ENCODE results near the gene DENND2D. TPM values are rescaled to one million over a fixed set of nuclear protein-coding genes. Genes with fewer than 3 reads are reported as not detected.

Gene DENND2D
- total RNA-seq, 1 experiment from 2014 or later = 0.11 TPM

- H4K8ac ChIP-seq (replicated peaks; ENCODE audit: insufficient read length, low read depth, low read length) = no peak overlapping the region
- no peak overlapping the region for H2BK120ac ChIP-seq (ENCODE audit: low read depth, low read length, poor library complexity, severe bottlenecking)
- no peak for DNase-seq
- H4K20me1 ChIP-seq (ENCODE audit: control insufficient read depth, insufficient read depth, insufficient read length) = no peaks in the 10 kb centered on the region
- H2AFZ ChIP-seq (ENCODE audit: low read length) = no peak overlapping the region
- H3K4me1 ChIP-seq (ENCODE audit: insufficient read depth, low read length) = no peaks in the 10 kb centered on the region
- no peak overlapping the region for H3T11ph ChIP-seq (ENCODE audit: low read length)
- no peaks in the 10 kb centered on the region for H3K23me2 ChIP-seq (ENCODE audit: insufficient read length, low read depth, low read length, poor library complexity, severe bottlenecking)
- H3K79me1 ChIP-seq (ENCODE audit: insufficient read depth, low read depth, low read length, poor library complexity, severe bottlenecking) = peaks cover 4% of the 10 kb centered on the region
- Mint-ChIP-seq H3K9me3 (no peaks in the 10 kb centered on the region; a peak in 1 of 5 replicates), H3K4me3 (no peak overlapping the region), H3K4me1 (no peaks in the 10 kb centered on the region), H3K36me3 (ENCODE audit: insufficient read depth in 1 of 3, low read depth in 3 of 3) (peaks cover 16 to 43% (median 41%) of the 10 kb centered on the region in 3 experiments), H3K27me3 (ENCODE audit: low read depth) (no peaks in the 10 kb centered on the region), H3K27ac (no peak overlapping the region)
- H2BK5ac ChIP-seq (ENCODE audit: insufficient read length, low read length) = no peak overlapping the region
- H3K79me2 ChIP-seq (ENCODE audit: insufficient read depth, low read length) = peaks cover 1% of the 10 kb centered on the region; the same call in 1 of the 2 replicates
- no peak overlapping the region for H3K14ac ChIP-seq (ENCODE audit: insufficient read depth, low read length)
- no peak overlapping the region for H2BK12ac ChIP-seq (ENCODE audit: insufficient read length, low read depth, low read length)
- no CpG with 5 or more reads among the region's 2 CpGs for WGBS (ENCODE audit: extremely low coverage, insufficient read length, low lambda C conversion rate)
- no peak overlapping the region for H3K23ac ChIP-seq (ENCODE audit: insufficient read length, low read depth, low read length)
- H4K91ac ChIP-seq (ENCODE audit: insufficient read length, low read depth, low read length) = no peak overlapping the region
- no peak overlapping the region for H4K5ac ChIP-seq (ENCODE audit: insufficient read length, low read depth, low read length)
- H3K56ac ChIP-seq (ENCODE audit: insufficient read length, low read depth, low read length) = no peak overlapping the region
- no peak overlapping the region for H2BK15ac ChIP-seq (ENCODE audit: low read depth, low read length)
- H3K27me3 ChIP-seq (ENCODE audit: insufficient read depth, low read length) = no peaks in the 10 kb centered on the region
- no peak for TF ChIP-seq CTCF (conservative IDR thresholded peaks at IDR 0.05)
- H3K9ac ChIP-seq (ENCODE audit: extremely low read depth, insufficient read length, low read length) = no peak overlapping the region
- H3K4me2 ChIP-seq (ENCODE audit: insufficient read depth, insufficient read length, low read length) = no peak overlapping the region
- H2BK20ac ChIP-seq (ENCODE audit: low read depth, low read length, poor library complexity, severe bottlenecking) = no peak overlapping the region
- H3K18ac ChIP-seq (ENCODE audit: insufficient read length, low read depth, low read length) = no peak overlapping the region
- no peak overlapping the region for H3K4ac ChIP-seq (ENCODE audit: low read depth, low read length)
- no peak overlapping the region for H3K27ac ChIP-seq (ENCODE audit: insufficient read length, low read depth, low read length)
- no peaks in the 10 kb centered on the region for H3K9me3 ChIP-seq (ENCODE audit: control insufficient read depth, low read depth, low read length)
- no peak overlapping the region for H2AK5ac ChIP-seq (ENCODE audit: insufficient read length, low read length)
These were observed 43.0 kb downstream of the DENND2D start for GRCh38 chr1:111157431-111157830.

Data from H9 (cell line).